HG02798 (cell line): ENCODE results near the gene SDF4.
A peak's percentile ranks its signal among the peaks of the same experiment; 100 is the strongest.
"Not testable (repeated sequence)": the region's sequence is repeated elsewhere in the genome, so short reads cannot be mapped to it uniquely, and the experiment has no call there.

Experiments
- ATAC-seq: cut with Tn5 transposase; IDR thresholded peaks from one replicate; pipeline ENCODE4 v1.9.1; 2021; ENCODE audit warnings: mild to moderate bottlenecking; ENCODE audit not compliant: unreplicated experiment, poor library complexity

Gene SDF4

GRCh38 chr1:1203561-1204424, 28.0 kb downstream of the SDF4 start:
- ATAC-seq, result no peak

GRCh38 chr1:1202831-1203560, 28.8 kb downstream of the SDF4 start:
- no peak for ATAC-seq

- ATAC-seq, result peak; percentile 60
Observed at GRCh38 chr1:1200876-1201810, 30.7 kb downstream of the SDF4 start.

- no peak for ATAC-seq
Observed at GRCh38 chr1:1199961-1200875, 31.6 kb downstream of the SDF4 start.

- no peak for ATAC-seq
Observed at GRCh38 chr1:1199141-1199960, 32.5 kb downstream of the SDF4 start.

- no peak for ATAC-seq
Observed at GRCh38 chr1:1198423-1199140, 33.2 kb downstream of the SDF4 start.

GRCh38 chr1:1197551-1198422, 34.0 kb downstream of the SDF4 start:
- no peak for ATAC-seq

GRCh38 chr1:1197188-1197500, 34.7 kb downstream of the SDF4 start:
- no peak for ATAC-seq

GRCh38 chr1:1196431-1197187, 35.2 kb downstream of the SDF4 start:
- no peak for ATAC-seq

GRCh38 chr1:1195726-1196125, 36.1 kb downstream of the SDF4 start:
- not testable (repeated sequence) for ATAC-seq

GRCh38 chr1:1194723-1195122, 37.1 kb downstream of the SDF4 start:
- no peak for ATAC-seq

GRCh38 chr1:1191734-1192133, 40.1 kb downstream of the SDF4 start:
- no peak for ATAC-seq

GRCh38 chr1:1189111-1189510, 42.7 kb downstream of the SDF4 start:
- ATAC-seq, result no peak

- no peak for ATAC-seq
Observed at GRCh38 chr1:1187938-1188337, 43.9 kb downstream of the SDF4 start.

- no peak for ATAC-seq
Observed at GRCh38 chr1:1185101-1185765, 46.6 kb downstream of the SDF4 start.
